ENCODE data around the gene CXorf51A.
"Not testable (repeated sequence)": the region's sequence is repeated elsewhere in the genome, so short reads cannot be mapped to it uniquely, and the experiment has no call there.

The CXorf51A gene

GRCh38 chrX:146814644-146815043 lies at the start of gene CXorf51A:
CXorf51A (minus strand) TSS chrX:146814744; CDS start chrX:146814723, 21 bp downstream.
- DNase-seq (ENCODE audit: low read depth in 2 of 2, low spot score in 1 of 2): not testable (repeated sequence)

DNA sequence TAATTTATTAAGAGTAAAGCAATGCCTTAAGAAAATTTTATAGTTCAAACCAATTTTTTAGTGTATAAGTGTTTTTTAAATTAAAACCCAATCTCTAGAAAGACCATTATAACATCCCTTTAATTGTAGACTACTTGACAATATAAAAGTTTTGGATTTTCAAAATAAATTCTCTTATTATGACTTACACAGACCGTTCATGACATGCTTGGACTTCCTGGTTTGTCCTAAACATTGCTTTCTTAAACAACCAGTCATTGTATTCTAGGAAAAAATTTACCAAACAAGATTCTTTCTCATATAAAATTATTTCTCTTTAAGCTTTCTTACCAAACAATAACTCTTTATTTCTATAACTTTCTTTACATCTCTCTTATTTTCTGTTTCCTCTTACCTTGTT lies 49.0 kb upstream of the CXorf51A start:
- no peak for DNase-seq (ENCODE audit: low read depth in 2 of 2, low spot score in 1 of 2)

- DNase-seq (ENCODE audit: low read depth in 2 of 2, low spot score in 1 of 2): no peak
Observed at GRCh38 chrX:146854281-146854680, 39.7 kb upstream of the CXorf51A start.

DNA sequence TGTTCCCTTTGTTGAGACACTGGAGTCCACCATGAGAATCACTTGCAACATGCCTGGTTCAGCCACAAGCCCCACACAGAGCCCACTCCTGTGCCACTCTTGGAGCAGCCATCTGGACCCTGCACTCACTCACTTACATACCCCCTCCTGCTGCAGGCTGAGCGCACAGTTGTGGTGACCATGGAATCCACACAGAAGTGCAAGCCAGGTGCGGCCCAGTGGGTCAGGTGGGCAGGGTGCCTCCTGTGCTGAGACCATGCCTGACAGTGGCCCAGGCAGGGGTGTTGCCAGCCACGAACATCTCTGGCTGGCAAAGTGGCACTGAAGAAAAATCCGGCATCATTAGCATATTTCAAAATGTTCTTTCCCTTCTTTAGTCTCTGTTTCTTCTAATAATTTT lies 17.4 kb upstream of the CXorf51A start:
- DNase-seq (ENCODE audit: low read depth in 2 of 2, low spot score in 1 of 2): no peak

DNA sequence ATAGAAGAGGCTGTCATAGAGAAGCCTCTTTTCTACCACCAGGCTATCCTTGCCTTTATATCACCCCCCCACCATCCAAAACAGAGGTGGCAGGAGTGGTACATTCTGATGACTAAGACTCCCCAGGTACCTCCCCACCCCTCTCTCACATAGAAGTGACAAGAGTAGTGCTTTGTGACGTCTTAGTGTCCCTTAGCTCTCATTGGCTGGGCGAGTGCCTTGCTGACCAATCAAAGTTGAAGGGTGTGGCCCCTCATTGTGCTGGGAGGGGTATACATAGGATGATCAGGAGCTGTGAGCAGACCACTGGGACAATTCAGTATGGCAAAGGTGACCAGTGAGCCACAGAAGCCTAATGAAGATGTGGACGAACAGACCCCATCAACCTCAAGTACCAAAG lies 5.1 kb downstream of the CXorf51A start, which contains the start of gene CXorf51B:
Gene CXorf51B (plus strand): TSS at position 301 of the 400 bp plus-strand sequence. CDS start 21 bp downstream, at position 322.
- DNase-seq (ENCODE audit: low read depth in 2 of 2, low spot score in 1 of 2): not testable (repeated sequence)

Measured in stimulated activated CD8-positive, alpha-beta memory T cell treated with anti-CD3 and anti-CD28 coated beads, Interleukin-4, amount 100 ng/mL, for 1 hour (primary cell).